ENCODE measurements around the gene CD82.

- TF ChIP-seq CTCF (IDR thresholded peaks at IDR 0.05) (no peak), POLR2AphosphoS5 (IDR thresholded peaks at IDR 0.05; ENCODE audit: low read depth, low read length) (no peak), SMC3 (IDR thresholded peaks at IDR 0.05; ENCODE audit: low read depth, low read length) (no peak), FOXJ3 (CRISPR knock-in tag; IDR thresholded peaks at IDR 0.05) (no peak), JUND (IDR thresholded peaks at IDR 0.05) (no peak), FOSL2 (IDR thresholded peaks at IDR 0.05; ENCODE audit: borderline replicate concordance, low read depth) (no peak)
These were observed 40.7 kb upstream of the CD82 start for GRCh38 chr11:44524751-44525201.
